SHP77 treated with DMSO at 0.1 percent for 48 hours (cell line): Measurements from ENCODE around the gene GALNT8.
"Not testable (repeated sequence)": the region's sequence is repeated elsewhere in the genome, so short reads cannot be mapped to it uniquely, and the experiment has no call there.

Experiments
- DNase-seq: peaks from one replicate; lab custom pipeline; 2025; lab: John Stamatoyannopoulos, UW

GALNT8 gene

GRCh38 chr12:4745249-4745648 is 25.0 kb downstream of the GALNT8 start:
- DNase-seq: no peak

- not testable (repeated sequence) for DNase-seq
These were observed 31.5 kb downstream of the GALNT8 start for GRCh38 chr12:4751654-4752053.

- DNase-seq: peak; percentile 4
These were observed 42.6 kb downstream of the GALNT8 start for GRCh38 chr12:4762773-4763172.

- no peak for DNase-seq
These were observed 43.3 kb downstream of the GALNT8 start for GRCh38 chr12:4763549-4763948.

- no peak for DNase-seq
These were observed 46.2 kb downstream of the GALNT8 start for GRCh38 chr12:4766445-4766844.

GRCh38 chr12:4767186-4767585 is 47.0 kb downstream of the GALNT8 start:
- DNase-seq: no peak

- DNase-seq: no peak
These were observed 48.1 kb downstream of the GALNT8 start for GRCh38 chr12:4768341-4768740.

- no peak for DNase-seq
These were observed 48.9 kb downstream of the GALNT8 start for GRCh38 chr12:4769073-4769472.

GRCh38 chr12:4771172-4771959 is 51.2 kb downstream of the GALNT8 start:
- no peak for DNase-seq

- DNase-seq: no peak
These were observed 51.9 kb downstream of the GALNT8 start for GRCh38 chr12:4771960-4772566.

- no peak for DNase-seq
These were observed 55.7 kb downstream of the GALNT8 start for GRCh38 chr12:4775936-4776335.

GRCh38 chr12:4779749-4780148 is 59.5 kb downstream of the GALNT8 start:
- DNase-seq: no peak

- no peak for DNase-seq
These were observed 60.7 kb downstream of the GALNT8 start for GRCh38 chr12:4780641-4781611.

GRCh38 chr12:4784404-4785054 is 64.3 kb downstream of the GALNT8 start:
- no peak for DNase-seq

- no peak for DNase-seq
These were observed 66.6 kb downstream of the GALNT8 start for GRCh38 chr12:4786795-4787194.

- no peak for DNase-seq
These were observed 67.8 kb downstream of the GALNT8 start for GRCh38 chr12:4787965-4788364.

GRCh38 chr12:4789776-4790175 is 69.6 kb downstream of the GALNT8 start:
- no peak for DNase-seq

GRCh38 chr12:4791497-4791896 is 71.3 kb downstream of the GALNT8 start:
- no peak for DNase-seq

- no peak for DNase-seq
These were observed 74.3 kb downstream of the GALNT8 start for GRCh38 chr12:4794491-4794890.

- DNase-seq: no peak
These were observed 76.0 kb downstream of the GALNT8 start for GRCh38 chr12:4796216-4796615.

GRCh38 chr12:4796694-4797482 is 76.7 kb downstream of the GALNT8 start:
- DNase-seq: no peak
